K562 (cell line): Measurements from ENCODE around the gene NDUFB10. TPM values are rescaled to one million over a fixed set of nuclear protein-coding genes. Genes with fewer than 3 reads are reported as not detected.
A peak's percentile ranks its signal among the peaks of the same experiment; 100 is the strongest.

ENCODE experiments used
- CBFA2T3 ChIP-seq: fragments of 450-650 bp; IDR thresholded peaks from 2 replicates; pipeline ENCODE4 v1.6.1; 2017
- CCNT2 ChIP-seq: IDR thresholded peaks from 2 replicates; pipeline ENCODE4 v1.6.1; 2011; ENCODE audit warnings: borderline replicate concordance, low read depth, mild to moderate bottlenecking, moderate library complexity, mixed read lengths, low read length; ENCODE audit not compliant: insufficient read length; ENCODE audit errors: extremely low read depth
- ELF1 ChIP-seq: fragments of 200-800 bp; sonication (Bioruptor generic); IDR thresholded peaks from 2 replicates; pipeline ENCODE4 v1.6.1; 2016; ENCODE audit warnings: missing genetic modification characterization, missing compliant biosample characterization
- ETV6 ChIP-seq, 3 experiments: fragments of 150-350 bp in 1 of 3; sonication (generic) in 1 of 3; formaldehyde crosslinking in 1 of 3; IDR thresholded peaks; 2 replicates each; pipeline versions ENCODE4 v1.6.1 to v1.8.0; 2014 to 2022; ENCODE audit warnings: borderline replicate concordance in 2 of 3, low read depth in 2 of 3, antibody characterized with exemption in 1 of 3, low read length in 1 of 3, mild to moderate bottlenecking in 1 of 3, missing genetic modification reagents in 1 of 3
- GABPB1 ChIP-seq: sonication (generic); formaldehyde crosslinking; IDR thresholded peaks from 2 replicates; pipeline ENCODE4 v1.8.0; 2022; ENCODE audit warnings: mild to moderate bottlenecking, missing genetic modification reagents
- GABPB2 ChIP-seq: fragments of 250-450 bp; sonication (Bioruptor Pico); conservative IDR thresholded peaks from 2 replicates; pipeline ENCODE4 v1.5.1; 2021; ENCODE audit warnings: mild to moderate bottlenecking
- HDAC3 ChIP-seq: fragments of 450-650 bp; IDR thresholded peaks from 2 replicates; pipeline ENCODE4 v1.6.1; 2018; ENCODE audit warnings: borderline replicate concordance, mild to moderate bottlenecking, moderate library complexity; ENCODE audit not compliant: partially characterized antibody
- HMGN3 ChIP-seq: IDR thresholded peaks from 2 replicates; pipeline ENCODE4 v1.6.1; 2011; ENCODE audit warnings: borderline replicate concordance, low read depth, mild to moderate bottlenecking, mixed read lengths, low read length; ENCODE audit not compliant: insufficient read length; ENCODE audit errors: extremely low read depth
- JUNB ChIP-seq: fragments of 450-650 bp; formaldehyde crosslinking; conservative IDR thresholded peaks from 2 replicates; pipeline ENCODE4 v1.4.0; 2020; ENCODE audit warnings: mild to moderate bottlenecking
- MEIS2 ChIP-seq: fragments of 450-650 bp; IDR thresholded peaks from 2 replicates; pipeline ENCODE4 v1.6.1; 2014; ENCODE audit warnings: mild to moderate bottlenecking; ENCODE audit not compliant: partially characterized antibody
- RBFOX2 ChIP-seq: fragments of 200-400 bp; formaldehyde crosslinking; IDR thresholded peaks from 2 replicates; pipeline ENCODE4 v1.6.1; 2017; ENCODE audit warnings: low read depth, mild to moderate bottlenecking, low read length, moderate library complexity
- RBM22 ChIP-seq: fragments of 200-400 bp; formaldehyde crosslinking; IDR thresholded peaks from 2 replicates; pipeline ENCODE4 v1.6.1; 2018; ENCODE audit warnings: low read length, low read depth; ENCODE audit not compliant: poor library complexity, severe bottlenecking
- RBM39 ChIP-seq: fragments of 200-400 bp; formaldehyde crosslinking; optimal IDR thresholded peaks from 2 replicates; pipeline ENCODE3; 2018; ENCODE audit warnings: low read depth, low read length
- SMAD2 ChIP-seq: fragments of 150-350 bp; IDR thresholded peaks from 2 replicates; pipeline ENCODE4 v1.6.1; 2014; ENCODE audit warnings: low read depth, mild to moderate bottlenecking, low read length
- SMC3 ChIP-seq: conservative IDR thresholded peaks from 2 replicates; pipeline ENCODE4 v1.6.1; 2011; ENCODE audit warnings: low read depth, low read length, improper control_type of control experiment; ENCODE audit not compliant: insufficient read depth
- ZBTB17 ChIP-seq: fragments of 450-650 bp; formaldehyde crosslinking; IDR thresholded peaks from 2 replicates; pipeline ENCODE4 v1.4.0; 2020; ENCODE audit warnings: mild to moderate bottlenecking
- ZBTB7A ChIP-seq: IDR thresholded peaks from 2 replicates; pipeline ENCODE4 v1.6.1; 2011; ENCODE audit warnings: low read depth, mild to moderate bottlenecking, low read length, moderate library complexity, borderline replicate concordance; ENCODE audit not compliant: control insufficient read depth
- ZNF165 ChIP-seq: fragments of 250-450 bp; sonication (Bioruptor Pico); IDR thresholded peaks from 2 replicates; pipeline ENCODE4 v1.4.0; 2020; ENCODE audit warnings: borderline replicate concordance
- ZNF174 ChIP-seq: fragments of 250-450 bp; sonication (Bioruptor Pico); IDR thresholded peaks from 2 replicates; pipeline ENCODE4 v1.4.0; 2020; ENCODE audit warnings: mild to moderate bottlenecking
- ZNF431 ChIP-seq: sonication (generic); formaldehyde crosslinking; IDR thresholded peaks from 2 replicates; pipeline ENCODE4 v1.8.0; 2022; ENCODE audit warnings: mild to moderate bottlenecking, missing genetic modification reagents
- polyA plus RNA-seq, 8 experiments: library from polyadenylated mRNA; depleted of rRNA in 4 of 8; stranded (reverse) in 5 of 8; unstranded in 3 of 8; fragments of >200 nt; fragmentation: Nextera tagmentation in 2 of 8; fragmentation: Illumina TruSeq in 1 of 8; extraction: Ambion mirVana in 2 of 8; extraction: Trizol in 1 of 8; gene quantifications; 2 replicates each; pipeline versions ENCODE4 v1.2.1 to v1.2.3, GENCODE V29; 2011 to 2014; ENCODE audit warnings: inconsistent platforms in 1 of 8, missing spikeins in 1 of 8
- total RNA-seq, 7 experiments: library from RNA; depleted of rRNA in 6 of 7; stranded (reverse); fragments of >200 nt in 6 of 7; fragmentation: Illumina TruSeq in 2 of 7; extraction: Trizol in 2 of 7; gene quantifications; 2 replicates each; pipeline versions ENCODE4 v1.2.1 to v1.2.3, GENCODE V29; 2011 to 2021; ENCODE audit warnings: low replicate concordance in 1 of 7
- TF ChIP-seq, protein P1 (sequence below): sonication (generic); formaldehyde crosslinking; IDR thresholded peaks from 2 replicates; pipeline ENCODE4 v1.8.1; 2023; ENCODE audit warnings: missing genetic modification reagents, mild to moderate bottlenecking, borderline replicate concordance
- TF ChIP-seq, protein P2 (sequence below): fragments of 450-650 bp; formaldehyde crosslinking; IDR thresholded peaks from 2 replicates; pipeline ENCODE4 v1.4.0; 2020; ENCODE audit warnings: mild to moderate bottlenecking, moderate library complexity

The NDUFB10 gene
- total and polyA plus RNA-seq, 9 of the 15 experiments (the other 6 are each of a cell fraction or from before 2014, with no cell fraction given), result 69.3 to 527 (median 161) TPM

DNA sequence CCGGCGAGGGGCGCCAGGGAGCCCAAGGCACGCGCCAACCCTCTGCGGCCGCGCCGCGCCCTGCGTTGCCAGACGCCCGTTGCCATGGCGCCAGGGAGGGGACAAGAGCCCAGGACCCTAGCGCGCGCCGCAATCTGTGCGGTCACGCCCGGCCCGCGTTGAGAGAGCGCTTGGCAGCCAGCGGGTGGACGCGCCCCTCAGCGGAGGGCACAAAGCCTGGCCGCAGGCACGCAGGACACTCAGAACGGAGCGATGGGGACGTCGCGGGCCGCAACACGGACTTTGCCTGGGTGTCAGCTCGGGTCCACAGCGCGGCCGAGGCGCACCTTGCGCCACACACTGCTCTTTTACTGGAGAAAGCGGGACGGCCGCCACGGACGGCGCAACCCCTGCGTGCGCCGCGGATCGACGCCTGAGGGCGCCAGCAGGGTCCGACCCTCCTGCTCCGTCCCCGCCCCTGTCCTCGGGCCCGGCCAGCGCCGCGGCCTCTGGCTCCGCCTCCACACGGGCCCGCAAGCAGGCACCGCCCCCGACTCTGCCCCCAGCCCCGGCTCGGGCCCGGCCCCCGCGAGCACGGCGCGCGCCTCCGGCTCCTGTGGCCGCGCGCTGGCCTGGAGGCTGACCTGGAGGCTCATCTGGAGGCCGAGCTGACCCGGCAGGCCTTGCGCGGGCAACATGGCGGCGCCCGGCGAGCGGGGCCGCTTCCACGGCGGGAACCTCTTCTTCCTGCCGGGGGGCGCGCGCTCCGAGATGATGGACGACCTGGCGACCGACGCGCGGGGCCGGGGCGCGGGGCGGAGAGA, 24.4 kb downstream of the NDUFB10 start, which contains the start of gene GFER (continued):
- TF ChIP-seq HMGN3 (peak; percentile 93), ZNF174 (CRISPR knock-in tag) (no peak), ETV6 (IDR thresholded peaks at IDR 0.05; ENCODE audit: borderline replicate concordance in 1 of 2, low read depth in 2 of 2, low read length in 1 of 2) (no peak), ETV6 (CRISPR knock-in tag; IDR thresholded peaks at IDR 0.05; ENCODE audit: borderline replicate concordance) (no peak), GABPB1 (CRISPR knock-in tag) (peak; percentile 81), CBFA2T3 (no peak), SMAD2 (no peak), ZBTB17 (0 out of 2 replicates have a peak, but pooled peaks have one; percentile 43), HDAC3 (no peak), RBFOX2 (peak; percentile 83), ELF1 (tag) (no peak), SMC3 (no peak), JUNB (CRISPR knock-in tag) (no peak), CCNT2 (peak; percentile 92), GABPB2 (no peak), MEIS2 (no peak), RBM22 (peak; percentile 91), ZBTB7A (peak; percentile 79; the same call in 1 of the 2 replicates), RBM39 (no peak), ZNF431 (no peak), ZNF165 (no peak)
- TF ChIP-seq, protein P1, sequence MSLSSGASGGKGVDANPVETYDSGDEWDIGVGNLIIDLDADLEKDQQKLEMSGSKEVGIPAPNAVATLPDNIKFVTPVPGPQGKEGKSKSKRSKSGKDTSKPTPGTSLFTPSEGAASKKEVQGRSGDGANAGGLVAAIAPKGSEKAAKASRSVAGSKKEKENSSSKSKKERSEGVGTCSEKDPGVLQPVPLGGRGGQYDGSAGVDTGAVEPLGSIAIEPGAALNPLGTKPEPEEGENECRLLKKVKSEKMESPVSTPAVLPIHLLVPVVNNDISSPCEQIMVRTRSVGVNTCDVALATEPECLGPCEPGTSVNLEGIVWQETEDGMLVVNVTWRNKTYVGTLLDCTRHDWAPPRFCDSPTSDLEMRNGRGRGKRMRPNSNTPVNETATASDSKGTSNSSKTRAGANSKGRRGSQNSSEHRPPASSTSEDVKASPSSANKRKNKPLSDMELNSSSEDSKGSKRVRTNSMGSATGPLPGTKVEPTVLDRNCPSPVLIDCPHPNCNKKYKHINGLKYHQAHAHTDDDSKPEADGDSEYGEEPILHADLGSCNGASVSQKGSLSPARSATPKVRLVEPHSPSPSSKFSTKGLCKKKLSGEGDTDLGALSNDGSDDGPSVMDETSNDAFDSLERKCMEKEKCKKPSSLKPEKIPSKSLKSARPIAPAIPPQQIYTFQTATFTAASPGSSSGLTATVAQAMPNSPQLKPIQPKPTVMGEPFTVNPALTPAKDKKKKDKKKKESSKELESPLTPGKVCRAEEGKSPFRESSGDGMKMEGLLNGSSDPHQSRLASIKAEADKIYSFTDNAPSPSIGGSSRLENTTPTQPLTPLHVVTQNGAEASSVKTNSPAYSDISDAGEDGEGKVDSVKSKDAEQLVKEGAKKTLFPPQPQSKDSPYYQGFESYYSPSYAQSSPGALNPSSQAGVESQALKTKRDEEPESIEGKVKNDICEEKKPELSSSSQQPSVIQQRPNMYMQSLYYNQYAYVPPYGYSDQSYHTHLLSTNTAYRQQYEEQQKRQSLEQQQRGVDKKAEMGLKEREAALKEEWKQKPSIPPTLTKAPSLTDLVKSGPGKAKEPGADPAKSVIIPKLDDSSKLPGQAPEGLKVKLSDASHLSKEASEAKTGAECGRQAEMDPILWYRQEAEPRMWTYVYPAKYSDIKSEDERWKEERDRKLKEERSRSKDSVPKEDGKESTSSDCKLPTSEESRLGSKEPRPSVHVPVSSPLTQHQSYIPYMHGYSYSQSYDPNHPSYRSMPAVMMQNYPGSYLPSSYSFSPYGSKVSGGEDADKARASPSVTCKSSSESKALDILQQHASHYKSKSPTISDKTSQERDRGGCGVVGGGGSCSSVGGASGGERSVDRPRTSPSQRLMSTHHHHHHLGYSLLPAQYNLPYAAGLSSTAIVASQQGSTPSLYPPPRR, result peak; percentile 50; the same call in 1 of the 2 replicates
- TF ChIP-seq, protein P2, sequence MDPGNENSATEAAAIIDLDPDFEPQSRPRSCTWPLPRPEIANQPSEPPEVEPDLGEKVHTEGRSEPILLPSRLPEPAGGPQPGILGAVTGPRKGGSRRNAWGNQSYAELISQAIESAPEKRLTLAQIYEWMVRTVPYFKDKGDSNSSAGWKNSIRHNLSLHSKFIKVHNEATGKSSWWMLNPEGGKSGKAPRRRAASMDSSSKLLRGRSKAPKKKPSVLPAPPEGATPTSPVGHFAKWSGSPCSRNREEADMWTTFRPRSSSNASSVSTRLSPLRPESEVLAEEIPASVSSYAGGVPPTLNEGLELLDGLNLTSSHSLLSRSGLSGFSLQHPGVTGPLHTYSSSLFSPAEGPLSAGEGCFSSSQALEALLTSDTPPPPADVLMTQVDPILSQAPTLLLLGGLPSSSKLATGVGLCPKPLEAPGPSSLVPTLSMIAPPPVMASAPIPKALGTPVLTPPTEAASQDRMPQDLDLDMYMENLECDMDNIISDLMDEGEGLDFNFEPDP (CRISPR knock-in tag), result no peak
